ENCODE results near the gene OAS3.
A peak's percentile ranks its signal among the peaks of the same experiment; 100 is the strongest.

OAS3 gene

DNA sequence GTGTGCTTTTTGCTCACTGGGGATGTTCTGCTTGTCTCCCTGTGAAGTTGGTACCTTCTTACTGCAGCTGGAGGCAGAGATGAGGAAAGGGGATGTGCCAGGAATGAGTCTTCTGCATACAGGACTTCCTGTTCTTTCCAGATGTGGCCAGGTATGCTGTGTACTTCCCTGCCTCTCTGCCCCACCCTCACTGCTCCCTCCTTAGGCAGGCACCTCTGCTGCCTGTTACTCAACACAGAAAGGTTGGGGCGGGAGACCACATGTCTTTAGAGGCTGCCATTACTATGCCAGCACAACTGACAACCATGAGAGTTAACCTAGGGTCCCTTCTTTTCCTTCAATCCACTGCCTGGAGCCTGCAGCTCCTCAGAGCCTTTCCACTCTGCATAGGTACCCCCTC lies 2.0 kb upstream of the OAS3 start (continued):
- TF ChIP-seq, protein P1, sequence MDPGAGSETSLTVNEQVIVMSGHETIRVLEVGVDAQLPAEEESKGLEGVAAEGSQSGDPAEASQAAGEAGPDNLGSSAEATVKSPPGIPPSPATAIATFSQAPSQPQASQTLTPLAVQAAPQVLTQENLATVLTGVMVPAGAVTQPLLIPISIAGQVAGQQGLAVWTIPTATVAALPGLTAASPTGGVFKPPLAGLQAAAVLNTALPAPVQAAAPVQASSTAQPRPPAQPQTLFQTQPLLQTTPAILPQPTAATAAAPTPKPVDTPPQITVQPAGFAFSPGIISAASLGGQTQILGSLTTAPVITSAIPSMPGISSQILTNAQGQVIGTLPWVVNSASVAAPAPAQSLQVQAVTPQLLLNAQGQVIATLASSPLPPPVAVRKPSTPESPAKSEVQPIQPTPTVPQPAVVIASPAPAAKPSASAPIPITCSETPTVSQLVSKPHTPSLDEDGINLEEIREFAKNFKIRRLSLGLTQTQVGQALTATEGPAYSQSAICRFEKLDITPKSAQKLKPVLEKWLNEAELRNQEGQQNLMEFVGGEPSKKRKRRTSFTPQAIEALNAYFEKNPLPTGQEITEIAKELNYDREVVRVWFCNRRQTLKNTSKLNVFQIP (CRISPR knock-in tag; IDR thresholded peaks at IDR 0.05; ENCODE audit: borderline replicate concordance, low read depth), result no peak
- no peak for TF ChIP-seq ZFP3 (CRISPR knock-in tag; IDR thresholded peaks at IDR 0.05)
- TF ChIP-seq ESRRG (CRISPR knock-in tag; IDR thresholded peaks at IDR 0.05), result no peak
- no peak for TF ChIP-seq ZC3H10 (CRISPR knock-in tag; IDR thresholded peaks at IDR 0.05)
- TF ChIP-seq ISL1 (CRISPR knock-in tag; IDR thresholded peaks at IDR 0.05), result no peak
- no peak for TF ChIP-seq PPARA (CRISPR knock-in tag; IDR thresholded peaks at IDR 0.05; ENCODE audit: borderline replicate concordance)
- TF ChIP-seq ARNTL (CRISPR knock-in tag; IDR thresholded peaks at IDR 0.05; ENCODE audit: borderline replicate concordance, low read depth), result no peak

DNA sequence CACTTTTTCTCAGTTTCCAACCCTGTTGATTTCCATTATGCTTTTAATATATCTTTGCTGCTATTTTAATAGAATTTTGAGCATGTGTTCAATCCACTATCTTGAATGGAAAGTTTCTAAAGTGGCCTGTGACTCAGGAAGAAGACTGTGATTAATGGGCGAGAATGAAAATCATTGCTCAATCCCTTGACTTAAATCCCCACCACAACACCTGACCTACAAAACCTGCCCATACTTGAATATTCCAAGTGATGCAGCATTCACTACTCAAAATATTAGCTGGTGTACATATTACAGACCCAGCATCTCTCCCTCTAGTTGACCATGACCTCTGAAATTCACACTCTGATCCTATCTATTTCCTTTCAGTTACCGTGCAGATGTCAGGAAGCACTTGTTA lies 1.3 kb upstream of the OAS3 start:
- ATAC-seq, result no peak
- TF ChIP-seq ESRRG (CRISPR knock-in tag; IDR thresholded peaks at IDR 0.05) (no peak), SNAI2 (CRISPR knock-in tag; IDR thresholded peaks at IDR 0.05) (no peak), ZFP30 (CRISPR knock-in tag; IDR thresholded peaks at IDR 0.05) (no peak), ZFP3 (CRISPR knock-in tag; IDR thresholded peaks at IDR 0.05) (no peak), ISL1 (CRISPR knock-in tag; IDR thresholded peaks at IDR 0.05) (no peak), TCF4 (CRISPR knock-in tag; IDR thresholded peaks at IDR 0.05; ENCODE audit: borderline replicate concordance) (no peak), BACH2 (CRISPR knock-in tag; IDR thresholded peaks at IDR 0.05; ENCODE audit: borderline replicate concordance) (no peak), OSR1 (CRISPR knock-in tag; IDR thresholded peaks at IDR 0.05) (no peak), ARNTL (CRISPR knock-in tag; IDR thresholded peaks at IDR 0.05; ENCODE audit: borderline replicate concordance, low read depth) (no peak), ZNF565 (CRISPR knock-in tag; conservative IDR thresholded peaks at IDR 0.05; ENCODE audit: low read depth) (no peak), ZNF70 (CRISPR knock-in tag; IDR thresholded peaks at IDR 0.05) (no peak), RARB (CRISPR knock-in tag; IDR thresholded peaks at IDR 0.05) (no peak), TOX (CRISPR knock-in tag; IDR thresholded peaks at IDR 0.05; ENCODE audit: borderline replicate concordance) (no peak), CSDC2 (CRISPR knock-in tag; IDR thresholded peaks at IDR 0.05) (no peak), ZC3H10 (CRISPR knock-in tag; IDR thresholded peaks at IDR 0.05) (no peak)
- TF ChIP-seq, protein P2, sequence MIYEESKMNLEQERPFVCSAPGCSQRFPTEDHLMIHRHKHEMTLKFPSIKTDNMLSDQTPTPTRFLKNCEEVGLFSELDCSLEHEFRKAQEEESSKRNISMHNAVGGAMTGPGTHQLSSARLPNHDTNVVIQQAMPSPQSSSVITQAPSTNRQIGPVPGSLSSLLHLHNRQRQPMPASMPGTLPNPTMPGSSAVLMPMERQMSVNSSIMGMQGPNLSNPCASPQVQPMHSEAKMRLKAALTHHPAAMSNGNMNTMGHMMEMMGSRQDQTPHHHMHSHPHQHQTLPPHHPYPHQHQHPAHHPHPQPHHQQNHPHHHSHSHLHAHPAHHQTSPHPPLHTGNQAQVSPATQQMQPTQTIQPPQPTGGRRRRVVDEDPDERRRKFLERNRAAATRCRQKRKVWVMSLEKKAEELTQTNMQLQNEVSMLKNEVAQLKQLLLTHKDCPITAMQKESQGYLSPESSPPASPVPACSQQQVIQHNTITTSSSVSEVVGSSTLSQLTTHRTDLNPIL (CRISPR knock-in tag; IDR thresholded peaks at IDR 0.05; ENCODE audit: low read depth), result no peak
- TF ChIP-seq, protein P3, sequence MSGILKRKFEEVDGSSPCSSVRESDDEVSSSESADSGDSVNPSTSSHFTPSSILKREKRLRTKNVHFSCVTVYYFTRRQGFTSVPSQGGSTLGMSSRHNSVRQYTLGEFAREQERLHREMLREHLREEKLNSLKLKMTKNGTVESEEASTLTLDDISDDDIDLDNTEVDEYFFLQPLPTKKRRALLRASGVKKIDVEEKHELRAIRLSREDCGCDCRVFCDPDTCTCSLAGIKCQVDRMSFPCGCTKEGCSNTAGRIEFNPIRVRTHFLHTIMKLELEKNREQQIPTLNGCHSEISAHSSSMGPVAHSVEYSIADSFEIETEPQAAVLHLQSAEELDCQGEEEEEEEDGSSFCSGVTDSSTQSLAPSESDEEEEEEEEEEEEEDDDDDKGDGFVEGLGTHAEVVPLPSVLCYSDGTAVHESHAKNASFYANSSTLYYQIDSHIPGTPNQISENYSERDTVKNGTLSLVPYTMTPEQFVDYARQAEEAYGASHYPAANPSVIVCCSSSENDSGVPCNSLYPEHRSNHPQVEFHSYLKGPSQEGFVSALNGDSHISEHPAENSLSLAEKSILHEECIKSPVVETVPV (CRISPR knock-in tag; IDR thresholded peaks at IDR 0.05), result no peak
- TF ChIP-seq, protein P4, sequence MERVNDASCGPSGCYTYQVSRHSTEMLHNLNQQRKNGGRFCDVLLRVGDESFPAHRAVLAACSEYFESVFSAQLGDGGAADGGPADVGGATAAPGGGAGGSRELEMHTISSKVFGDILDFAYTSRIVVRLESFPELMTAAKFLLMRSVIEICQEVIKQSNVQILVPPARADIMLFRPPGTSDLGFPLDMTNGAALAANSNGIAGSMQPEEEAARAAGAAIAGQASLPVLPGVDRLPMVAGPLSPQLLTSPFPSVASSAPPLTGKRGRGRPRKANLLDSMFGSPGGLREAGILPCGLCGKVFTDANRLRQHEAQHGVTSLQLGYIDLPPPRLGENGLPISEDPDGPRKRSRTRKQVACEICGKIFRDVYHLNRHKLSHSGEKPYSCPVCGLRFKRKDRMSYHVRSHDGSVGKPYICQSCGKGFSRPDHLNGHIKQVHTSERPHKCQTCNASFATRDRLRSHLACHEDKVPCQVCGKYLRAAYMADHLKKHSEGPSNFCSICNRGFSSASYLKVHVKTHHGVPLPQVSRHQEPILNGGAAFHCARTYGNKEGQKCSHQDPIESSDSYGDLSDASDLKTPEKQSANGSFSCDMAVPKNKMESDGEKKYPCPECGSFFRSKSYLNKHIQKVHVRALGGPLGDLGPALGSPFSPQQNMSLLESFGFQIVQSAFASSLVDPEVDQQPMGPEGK (CRISPR knock-in tag; IDR thresholded peaks at IDR 0.05; ENCODE audit: borderline replicate concordance), result no peak
- TF ChIP-seq, protein P5, sequence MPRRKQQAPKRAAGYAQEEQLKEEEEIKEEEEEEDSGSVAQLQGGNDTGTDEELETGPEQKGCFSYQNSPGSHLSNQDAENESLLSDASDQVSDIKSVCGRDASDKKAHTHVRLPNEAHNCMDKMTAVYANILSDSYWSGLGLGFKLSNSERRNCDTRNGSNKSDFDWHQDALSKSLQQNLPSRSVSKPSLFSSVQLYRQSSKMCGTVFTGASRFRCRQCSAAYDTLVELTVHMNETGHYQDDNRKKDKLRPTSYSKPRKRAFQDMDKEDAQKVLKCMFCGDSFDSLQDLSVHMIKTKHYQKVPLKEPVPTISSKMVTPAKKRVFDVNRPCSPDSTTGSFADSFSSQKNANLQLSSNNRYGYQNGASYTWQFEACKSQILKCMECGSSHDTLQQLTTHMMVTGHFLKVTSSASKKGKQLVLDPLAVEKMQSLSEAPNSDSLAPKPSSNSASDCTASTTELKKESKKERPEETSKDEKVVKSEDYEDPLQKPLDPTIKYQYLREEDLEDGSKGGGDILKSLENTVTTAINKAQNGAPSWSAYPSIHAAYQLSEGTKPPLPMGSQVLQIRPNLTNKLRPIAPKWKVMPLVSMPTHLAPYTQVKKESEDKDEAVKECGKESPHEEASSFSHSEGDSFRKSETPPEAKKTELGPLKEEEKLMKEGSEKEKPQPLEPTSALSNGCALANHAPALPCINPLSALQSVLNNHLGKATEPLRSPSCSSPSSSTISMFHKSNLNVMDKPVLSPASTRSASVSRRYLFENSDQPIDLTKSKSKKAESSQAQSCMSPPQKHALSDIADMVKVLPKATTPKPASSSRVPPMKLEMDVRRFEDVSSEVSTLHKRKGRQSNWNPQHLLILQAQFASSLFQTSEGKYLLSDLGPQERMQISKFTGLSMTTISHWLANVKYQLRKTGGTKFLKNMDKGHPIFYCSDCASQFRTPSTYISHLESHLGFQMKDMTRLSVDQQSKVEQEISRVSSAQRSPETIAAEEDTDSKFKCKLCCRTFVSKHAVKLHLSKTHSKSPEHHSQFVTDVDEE (CRISPR knock-in tag; IDR thresholded peaks at IDR 0.05), result no peak

DNA sequence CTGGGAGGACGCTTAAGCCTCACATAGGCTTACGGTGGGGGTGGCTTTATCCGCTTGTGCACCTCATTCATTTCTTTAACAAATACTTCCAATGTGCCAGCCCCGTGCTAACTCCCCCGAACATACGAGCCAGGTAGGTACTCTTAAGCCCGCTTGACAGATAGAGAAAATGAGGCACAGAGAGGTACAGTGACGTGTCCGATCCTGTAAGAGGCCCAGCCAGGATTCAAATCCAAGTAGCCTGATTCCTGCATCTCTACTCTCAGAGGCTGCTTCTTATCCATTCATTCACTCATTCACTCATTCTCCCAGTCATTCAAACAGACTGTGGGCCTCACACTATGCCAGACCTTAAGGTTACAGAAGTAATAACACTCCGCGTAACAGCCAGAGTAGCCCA lies 477 bp downstream of the OAS3 start:
- TF ChIP-seq SNAI2 (CRISPR knock-in tag; IDR thresholded peaks at IDR 0.05) (no peak), ZNF70 (CRISPR knock-in tag; IDR thresholded peaks at IDR 0.05) (no peak), TCF4 (CRISPR knock-in tag; IDR thresholded peaks at IDR 0.05; ENCODE audit: borderline replicate concordance) (no peak), BACH2 (CRISPR knock-in tag; IDR thresholded peaks at IDR 0.05; ENCODE audit: borderline replicate concordance) (no peak), ZC3H10 (CRISPR knock-in tag; IDR thresholded peaks at IDR 0.05) (no peak), ZFP30 (CRISPR knock-in tag; IDR thresholded peaks at IDR 0.05) (no peak)
- TF ChIP-seq, protein P3 (CRISPR knock-in tag; IDR thresholded peaks at IDR 0.05), result no peak
- peak; percentile 28 for ATAC-seq

Measured in SK-N-SH treated with all-trans-retinoic acid at 6 μM for 48 hours (cell line).